Hepatocyte (in vitro differentiated cells): ENCODE data around the gene NEFH. TPM values are rescaled to one million over a fixed set of nuclear protein-coding genes. Genes with fewer than 3 reads are reported as not detected.
A peak's percentile ranks its signal among the peaks of the same experiment; 100 is the strongest.

Experiments
- DNase-seq: peaks from one replicate; pipeline ENCODE4 v3.0.0-alpha.2; 2016; ENCODE audit warnings: low spot score
- H2AFZ ChIP-seq: fragments of 200-600 bp; sonication (generic); 2 replicates; pipeline ENCODE4 v1.6.0; 2016; ENCODE audit warnings: antibody characterized with exemption, mild to moderate bottlenecking
- H3K27ac ChIP-seq: fragments of 200-600 bp; sonication (generic); 2 replicates; pipeline ENCODE4 v1.5.1; 2016; ENCODE audit warnings: mild to moderate bottlenecking
- H3K27me3 ChIP-seq: fragments of 200-600 bp; sonication (generic); 2 replicates; pipeline ENCODE4 v1.6.1; 2016
- H3K36me3 ChIP-seq: fragments of 200-600 bp; sonication (generic); replicated peaks from 2 replicates; pipeline ENCODE4 v1.5.1; 2016; ENCODE audit warnings: low read depth; ENCODE audit not compliant: insufficient read depth
- H3K4me1 ChIP-seq: fragments of 200-600 bp; sonication (generic); 2 replicates; pipeline ENCODE4 v1.5.1; 2016; ENCODE audit warnings: mild to moderate bottlenecking, moderate library complexity; ENCODE audit not compliant: insufficient read depth
- H3K4me2 ChIP-seq: fragments of 200-600 bp; sonication (generic); 2 replicates; pipeline ENCODE4 v1.6.0; 2016
- H3K4me3 ChIP-seq: fragments of 200-600 bp; sonication (generic); 2 replicates; pipeline ENCODE4 v1.5.1; 2016; ENCODE audit warnings: mild to moderate bottlenecking
- H3K79me2 ChIP-seq: fragments of 200-600 bp; sonication (generic); 2 replicates; pipeline ENCODE4 v1.6.0; 2017; ENCODE audit warnings: mild to moderate bottlenecking
- H3K9me2 ChIP-seq: fragments of 200-600 bp; sonication (generic); replicated peaks from 2 replicates; pipeline ENCODE4 v1.6.0; 2017; ENCODE audit warnings: mild to moderate bottlenecking; ENCODE audit not compliant: insufficient read depth
- H3K9me3 ChIP-seq: fragments of 200-600 bp; sonication (generic); 2 replicates; pipeline ENCODE4 v1.5.1; 2016; ENCODE audit warnings: low read depth, mild to moderate bottlenecking
- H4K20me1 ChIP-seq: fragments of 200-600 bp; sonication (generic); 2 replicates; pipeline ENCODE4 v1.6.0; 2016; ENCODE audit warnings: mild to moderate bottlenecking; ENCODE audit not compliant: insufficient read depth, poor library complexity, severe bottlenecking
- EZH2 ChIP-seq: fragments of 200-600 bp; sonication (generic); IDR thresholded peaks from 2 replicates; pipeline ENCODE4 v1.6.1; 2016; ENCODE audit warnings: antibody characterized with exemption, mild to moderate bottlenecking, borderline replicate concordance
- EZH2phosphoT487 ChIP-seq: fragments of 200-600 bp; sonication (generic); IDR thresholded peaks from one replicate; pipeline ENCODE4 v1.6.1; 2018; ENCODE audit warnings: antibody characterized with exemption, mild to moderate bottlenecking, low read depth, moderate library complexity; ENCODE audit not compliant: unreplicated experiment, severe bottlenecking
- WGBS: methylation state at CpG from one replicate; pipeline ENCODE4 v1.1.6; 2016; ENCODE audit warnings: low lambda C conversion rate; ENCODE audit errors: missing lambda C conversion rate; 5-methylcytosine and 5-hydroxymethylcytosine counted together
- polyA plus RNA-seq: library from polyadenylated mRNA; unstranded; fragments of >200 nt; fragmentation: Nextera tagmentation; extraction: Ambion mirVana; gene quantifications from 2 replicates; pipeline ENCODE4 v1.2.1, GENCODE V29; 2016
- total RNA-seq: library from RNA; depleted of rRNA; stranded (reverse); fragments of >200 nt; gene quantifications from 2 replicates; pipeline ENCODE4 v1.2.3, GENCODE V29; 2014
- TF ChIP-seq, protein P1 (sequence below): fragments of 200-600 bp; sonication (generic); IDR thresholded peaks from 2 replicates; pipeline ENCODE4 v1.5.1; 2016; ENCODE audit warnings: antibody characterized with exemption, mild to moderate bottlenecking; ENCODE audit not compliant: poor library complexity

The NEFH gene
- total and polyA plus RNA-seq, 2 experiments from 2014 or later: 0.03 to 0.98 TPM

DNA sequence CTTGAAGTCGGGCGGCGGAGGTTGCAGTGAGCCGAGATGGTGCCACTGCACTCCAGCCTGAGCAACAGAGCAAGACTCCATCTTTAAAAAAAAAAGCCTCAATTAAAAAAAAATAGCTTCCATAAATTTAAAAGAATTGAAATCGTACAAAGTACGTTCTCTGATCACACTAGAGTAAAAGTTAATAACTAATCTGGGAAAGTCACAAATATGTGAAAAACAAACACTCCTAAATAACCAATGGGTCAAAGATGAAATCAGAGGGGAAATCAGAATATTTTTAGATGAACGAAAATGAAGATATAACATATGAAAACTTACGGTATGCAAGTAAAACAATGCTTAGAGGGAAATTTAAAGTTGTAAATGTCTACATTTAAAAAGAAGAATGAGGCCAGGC is 19.8 kb downstream of the NEFH start:
- no peak overlapping the region for H2AFZ ChIP-seq
- H3K4me1 ChIP-seq: no peaks in the 10 kb centered on the region
- no peaks in the 10 kb centered on the region for H3K27me3 ChIP-seq
- H4K20me1 ChIP-seq: no peaks in the 10 kb centered on the region
- no peaks in the 10 kb centered on the region for H3K79me2 ChIP-seq
- DNase-seq: no peak
- H3K9me2 ChIP-seq: no peaks in the 10 kb centered on the region
- 90% methylated on average over 8 of the region's 8 CpGs for WGBS
- no peak overlapping the region for H3K4me2 ChIP-seq
- TF ChIP-seq, protein P1, sequence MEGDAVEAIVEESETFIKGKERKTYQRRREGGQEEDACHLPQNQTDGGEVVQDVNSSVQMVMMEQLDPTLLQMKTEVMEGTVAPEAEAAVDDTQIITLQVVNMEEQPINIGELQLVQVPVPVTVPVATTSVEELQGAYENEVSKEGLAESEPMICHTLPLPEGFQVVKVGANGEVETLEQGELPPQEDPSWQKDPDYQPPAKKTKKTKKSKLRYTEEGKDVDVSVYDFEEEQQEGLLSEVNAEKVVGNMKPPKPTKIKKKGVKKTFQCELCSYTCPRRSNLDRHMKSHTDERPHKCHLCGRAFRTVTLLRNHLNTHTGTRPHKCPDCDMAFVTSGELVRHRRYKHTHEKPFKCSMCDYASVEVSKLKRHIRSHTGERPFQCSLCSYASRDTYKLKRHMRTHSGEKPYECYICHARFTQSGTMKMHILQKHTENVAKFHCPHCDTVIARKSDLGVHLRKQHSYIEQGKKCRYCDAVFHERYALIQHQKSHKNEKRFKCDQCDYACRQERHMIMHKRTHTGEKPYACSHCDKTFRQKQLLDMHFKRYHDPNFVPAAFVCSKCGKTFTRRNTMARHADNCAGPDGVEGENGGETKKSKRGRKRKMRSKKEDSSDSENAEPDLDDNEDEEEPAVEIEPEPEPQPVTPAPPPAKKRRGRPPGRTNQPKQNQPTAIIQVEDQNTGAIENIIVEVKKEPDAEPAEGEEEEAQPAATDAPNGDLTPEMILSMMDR: no peak
- TF ChIP-seq EZH2: no peak
- no peak for TF ChIP-seq EZH2phosphoT487
- H3K27ac ChIP-seq: no peak overlapping the region
- no peaks in the 10 kb centered on the region for H3K36me3 ChIP-seq
- H3K9me3 ChIP-seq: no peaks in the 10 kb centered on the region
- H3K4me3 ChIP-seq: no peak overlapping the region

DNA sequence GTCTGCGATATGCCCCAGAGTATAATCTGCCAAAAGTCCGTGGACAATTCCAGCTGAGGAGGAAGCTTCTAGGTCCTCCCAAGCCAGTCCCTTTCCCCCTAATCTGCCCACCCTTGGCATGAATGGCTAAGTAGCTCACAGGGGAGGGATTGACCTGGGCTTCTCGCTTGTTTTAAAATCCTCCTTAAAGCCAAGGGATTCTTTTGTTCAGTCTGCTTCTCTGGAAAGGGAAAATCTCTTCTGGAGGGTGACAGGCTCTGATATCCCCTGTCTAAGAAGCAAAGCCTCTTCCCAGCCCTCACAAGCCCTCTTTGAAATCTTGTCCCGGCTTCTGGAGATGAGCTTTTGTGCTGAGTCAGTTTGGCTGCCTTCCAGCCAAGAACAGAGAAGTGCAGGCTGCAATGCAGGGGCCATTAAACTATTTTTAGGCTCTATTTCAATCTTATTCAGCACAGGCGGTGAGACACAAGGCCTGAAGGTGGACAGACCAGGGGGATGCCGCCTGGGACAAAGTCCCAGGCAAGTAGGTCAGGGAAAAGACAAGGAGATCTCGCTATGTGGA is 23.9 kb downstream of the NEFH start:
- H3K27me3 ChIP-seq: no peaks in the 10 kb centered on the region
- H4K20me1 ChIP-seq: no peaks in the 10 kb centered on the region
- no peak overlapping the region for H2AFZ ChIP-seq
- WGBS: 78% methylated on average over 7 of the region's 7 CpGs
- no peaks in the 10 kb centered on the region for H3K79me2 ChIP-seq
- no peak overlapping the region for H3K27ac ChIP-seq
- no peaks in the 10 kb centered on the region for H3K9me3 ChIP-seq
- TF ChIP-seq, protein P1: no peak
- TF ChIP-seq EZH2 (no peak), EZH2phosphoT487 (no peak)
- no peak overlapping the region for H3K4me3 ChIP-seq
- DNase-seq: peak; percentile 71
- no peak overlapping the region for H3K4me2 ChIP-seq
- H3K9me2 ChIP-seq: no peaks in the 10 kb centered on the region
- H3K4me1 ChIP-seq: no peaks in the 10 kb centered on the region
- H3K36me3 ChIP-seq: no peaks in the 10 kb centered on the region

DNA sequence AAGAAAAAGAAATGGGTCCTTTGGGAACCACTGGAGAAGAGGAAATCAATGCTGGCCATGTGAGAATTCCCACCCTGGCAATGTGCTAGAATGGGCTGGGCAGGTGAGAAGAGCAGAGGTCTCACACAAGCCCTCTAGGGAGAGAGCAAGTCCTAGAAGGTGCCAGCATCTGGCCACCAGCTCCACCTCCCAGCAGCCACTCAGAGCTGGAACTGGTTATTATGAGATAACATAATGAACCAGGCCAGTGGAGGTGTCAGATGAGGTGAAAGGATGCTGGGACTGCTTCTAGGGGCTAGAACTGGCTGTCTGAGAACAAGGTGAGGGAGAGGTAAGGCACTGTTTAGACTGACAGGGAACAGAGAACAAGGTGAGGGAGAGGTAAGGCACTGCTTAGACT is 29.3 kb downstream of the NEFH start:
- Histone ChIP-seq H3K4me1 (no peaks in the 10 kb centered on the region), H4K20me1 (no peaks in the 10 kb centered on the region), H3K4me2 (no peak overlapping the region), H3K27me3 (no peaks in the 10 kb centered on the region), H3K9me2 (no peaks in the 10 kb centered on the region), H3K36me3 (no peaks in the 10 kb centered on the region), H3K27ac (no peak overlapping the region), H3K9me3 (no peaks in the 10 kb centered on the region), H3K4me3 (no peak overlapping the region), H3K79me2 (no peaks in the 10 kb centered on the region), H2AFZ (no peak overlapping the region)
- no peak for DNase-seq
- TF ChIP-seq EZH2phosphoT487 (no peak), EZH2 (no peak)
- TF ChIP-seq, protein P1: no peak

DNA sequence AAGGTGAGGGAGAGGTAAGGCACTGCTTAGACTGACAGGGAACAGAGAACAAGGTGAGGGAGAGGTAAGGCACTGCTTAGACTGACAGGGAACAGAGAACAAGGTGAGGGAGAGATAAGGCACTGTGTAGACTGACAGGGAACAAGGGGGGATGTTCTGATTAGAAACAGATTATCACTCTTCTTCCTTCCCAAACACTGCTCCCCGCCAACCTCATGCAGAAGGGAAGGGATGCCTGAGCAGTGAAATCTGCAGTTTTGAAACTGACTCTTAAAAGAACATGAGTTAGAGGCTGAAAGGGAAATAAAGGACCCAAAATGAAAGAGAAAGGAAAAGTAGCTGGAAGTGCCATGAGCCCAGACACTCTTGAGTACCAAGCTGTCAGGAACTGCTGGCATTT is 29.8 kb downstream of the NEFH start:
- H3K4me2 ChIP-seq: no peak overlapping the region
- H3K4me3 ChIP-seq: no peak overlapping the region
- H3K36me3 ChIP-seq: no peaks in the 10 kb centered on the region

More for the DNA sequence above, 29.8 kb downstream of the NEFH start:
- no peak overlapping the region for H3K27ac ChIP-seq
- no peaks in the 10 kb centered on the region for H3K27me3 ChIP-seq
- no peaks in the 10 kb centered on the region for H4K20me1 ChIP-seq
- 88% methylated on average over 1 of the region's 1 CpG for WGBS
- H3K79me2 ChIP-seq: no peaks in the 10 kb centered on the region
- no peak for TF ChIP-seq EZH2
- no peak for TF ChIP-seq EZH2phosphoT487
- TF ChIP-seq, protein P1: no peak
- no peak for DNase-seq
- no peaks in the 10 kb centered on the region for H3K4me1 ChIP-seq
- H3K9me3 ChIP-seq: no peaks in the 10 kb centered on the region
- H3K9me2 ChIP-seq: no peaks in the 10 kb centered on the region
- no peak overlapping the region for H2AFZ ChIP-seq
